Measurements from ENCODE around the gene PDE6G. TPM values are rescaled to one million over a fixed set of nuclear protein-coding genes. Genes with fewer than 3 reads are reported as not detected.
A peak's percentile ranks its signal among the peaks of the same experiment; 100 is the strongest.

The PDE6G gene
- under 1 TPM in 1 of 2 donors, not detected in 1; 0.50 TPM for total RNA-seq
- long read RNA-seq: 0 reads

DNA sequence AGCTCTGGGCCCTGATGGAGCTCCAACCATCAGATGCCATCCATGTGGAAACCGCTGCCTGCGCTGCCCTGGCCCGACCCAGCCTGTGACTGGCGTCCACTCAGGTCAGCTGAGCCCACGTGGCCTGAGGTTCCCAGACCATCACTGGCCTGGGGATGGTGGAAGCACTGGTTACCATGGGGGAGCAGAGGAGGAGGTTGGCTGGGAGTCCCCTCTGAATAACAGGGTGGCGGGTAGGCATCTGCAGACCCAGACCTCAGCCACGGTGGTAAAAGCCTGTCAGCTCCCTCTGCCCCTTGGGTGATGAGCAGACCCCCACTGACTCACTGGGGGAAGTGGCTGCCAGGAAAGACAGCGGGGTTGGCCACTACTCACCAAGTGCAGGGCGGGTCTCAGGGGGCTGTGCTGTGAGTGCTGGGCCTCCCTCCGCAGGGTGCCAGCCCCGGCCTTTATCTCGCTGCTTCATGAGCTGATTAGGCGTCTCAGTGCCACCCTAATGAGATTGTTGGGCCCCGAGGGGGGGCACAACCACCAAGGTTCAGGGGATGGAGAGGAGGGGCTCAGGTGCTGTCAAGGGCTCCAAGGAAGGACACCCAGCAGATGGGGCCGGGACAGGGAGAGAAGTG lies at the start of gene PDE6G:
Gene PDE6G (minus strand): TSS at position 425 of the 626 bp plus-strand sequence. CDS start 3,237 bp downstream, outside the sequence.
- ATAC-seq (no peak), DNase-seq (no peak)
- intact Hi-C loops (cut with DNase I): no loop called here

DNA sequence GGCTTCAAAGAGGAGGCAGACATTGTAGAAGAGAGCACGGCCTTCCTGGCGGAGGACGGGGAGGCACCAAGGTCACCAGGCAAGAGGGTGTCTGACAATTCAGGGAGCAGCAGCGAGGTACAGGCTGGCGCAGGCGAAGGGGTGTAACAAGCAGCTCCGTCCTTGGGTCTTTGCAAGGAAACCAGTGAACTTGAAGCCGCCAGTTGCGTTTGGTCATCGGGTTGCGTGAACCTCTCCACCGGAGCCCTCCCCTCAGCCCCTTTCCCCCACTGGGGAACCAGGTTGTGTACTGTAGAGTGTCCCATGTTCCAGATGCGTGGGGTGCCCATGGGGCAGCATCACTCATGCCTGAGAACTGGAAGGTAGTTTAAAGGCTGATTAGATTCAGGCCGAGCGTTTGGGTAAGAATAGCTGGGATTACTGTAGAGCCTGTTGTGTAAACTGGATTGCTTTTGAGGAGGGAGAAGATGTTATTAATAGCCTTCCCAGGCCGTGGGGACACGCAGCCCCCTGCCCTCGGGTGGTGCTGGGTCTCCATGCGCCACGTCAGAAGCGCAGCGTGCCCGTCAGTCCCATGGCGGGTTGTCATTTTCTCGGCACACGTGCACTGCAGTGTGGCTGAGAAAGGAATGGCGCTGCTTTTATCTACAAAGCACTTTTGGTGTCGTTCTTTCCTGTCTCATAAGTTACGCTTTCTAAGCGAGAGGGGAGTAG lies 49.3 kb upstream of the PDE6G start:
- ATAC-seq (no peak), DNase-seq (no peak)
- intact Hi-C loops (cut with DNase I): no loop called here

DNA sequence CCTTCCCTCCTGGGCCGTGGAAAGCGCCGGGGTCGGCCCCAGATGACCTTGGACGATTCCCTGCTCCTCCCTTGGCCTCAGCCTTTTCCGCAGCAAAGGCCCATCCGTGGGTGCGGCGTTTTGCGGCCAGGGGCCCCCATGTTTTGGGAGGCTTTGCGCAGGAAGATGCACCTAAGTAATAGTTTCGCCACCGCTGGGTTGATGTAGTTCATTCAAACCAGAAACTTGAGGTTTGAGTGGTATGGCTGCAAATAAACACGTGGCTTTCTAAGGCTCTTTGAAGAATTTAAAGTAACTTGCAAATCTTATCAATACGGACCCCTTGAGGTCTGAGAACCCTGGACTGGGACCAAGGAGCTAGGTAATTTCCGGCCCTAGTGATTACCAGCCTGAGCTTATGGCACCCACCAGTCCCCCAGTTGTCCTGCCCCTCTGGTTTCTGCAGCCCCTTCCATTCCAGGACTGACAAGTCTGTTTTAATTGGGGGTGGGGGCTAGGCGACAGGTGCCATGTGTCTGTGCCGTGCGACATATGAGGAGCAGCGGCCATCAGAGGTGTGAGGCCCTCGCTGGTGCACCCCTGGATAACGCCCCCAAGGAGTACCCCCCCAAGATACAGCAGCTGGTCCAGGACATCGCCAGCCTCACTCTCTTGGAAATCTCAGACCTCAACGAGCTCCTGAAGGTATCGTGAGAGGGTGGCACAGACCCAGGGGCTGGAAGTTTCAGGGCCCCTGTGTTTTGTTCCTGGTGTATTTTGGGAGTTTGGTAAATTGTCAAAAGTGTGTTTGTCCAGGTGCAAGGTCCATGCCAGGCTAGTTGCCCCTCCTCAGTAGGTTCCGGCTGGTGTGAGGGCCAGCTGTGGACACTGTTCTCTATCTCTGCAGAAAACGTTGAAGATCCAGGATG lies 47.7 kb upstream of the PDE6G start:
- DNase-seq: no peak
- ATAC-seq: no peak
- intact Hi-C loops (cut with DNase I): no loop called here

DNA sequence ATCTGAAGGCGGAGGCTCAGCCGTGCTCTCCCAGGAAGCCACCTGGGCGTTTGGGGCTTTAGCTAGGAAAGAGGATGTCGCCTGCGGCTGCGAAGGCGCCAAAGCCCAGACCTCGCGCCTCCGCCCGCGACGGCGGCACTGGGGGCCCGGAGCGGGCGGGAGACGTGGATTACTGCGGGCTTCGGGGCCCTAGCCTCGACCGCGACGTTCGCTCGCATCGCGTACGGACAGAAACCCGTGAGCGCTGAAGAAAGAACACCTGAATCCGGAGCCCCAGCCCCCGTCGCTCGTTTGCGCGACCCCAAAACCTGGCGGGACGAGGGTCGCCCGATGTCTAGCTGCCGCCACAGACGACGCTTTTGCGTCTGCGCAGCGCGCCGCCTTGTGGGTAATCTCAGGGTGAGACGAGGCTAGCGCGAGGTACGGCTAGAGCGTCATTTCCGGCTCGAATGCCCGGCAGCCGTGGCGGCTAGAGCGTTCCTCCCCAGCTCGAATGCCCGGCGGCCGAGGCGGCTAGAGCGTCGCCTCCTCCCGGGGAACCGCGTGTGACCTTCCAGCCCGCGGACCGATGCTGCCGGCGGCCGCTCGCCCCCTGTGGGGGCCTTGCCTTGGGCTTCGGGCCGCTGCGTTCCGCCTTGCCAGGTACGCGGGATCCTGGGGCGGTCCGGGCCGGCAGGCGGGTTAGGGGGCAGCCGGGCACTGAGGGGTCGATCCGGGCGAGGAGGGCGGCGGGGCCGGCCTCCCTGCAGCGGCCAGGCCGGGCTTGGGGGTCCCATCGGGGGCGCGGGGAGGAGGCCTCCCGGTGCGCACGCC lies 46.8 kb upstream of the PDE6G start, which contains the start of gene MRPL12:
Gene MRPL12 (plus strand): TSS at position 434 of the 813 bp plus-strand sequence. CDS start 135 bp downstream, at position 569.
- peak; percentile 96 for DNase-seq
- peak; percentile 95 to 96 for ATAC-seq
- intact Hi-C loops (cut with DNase I): no loop called here

GRCh38 chr17:81701288-81702071 lies 45.1 kb upstream of the PDE6G start:
- ATAC-seq (no peak), DNase-seq (no peak)
- intact Hi-C loops (cut with DNase I): no loop called here

DNA sequence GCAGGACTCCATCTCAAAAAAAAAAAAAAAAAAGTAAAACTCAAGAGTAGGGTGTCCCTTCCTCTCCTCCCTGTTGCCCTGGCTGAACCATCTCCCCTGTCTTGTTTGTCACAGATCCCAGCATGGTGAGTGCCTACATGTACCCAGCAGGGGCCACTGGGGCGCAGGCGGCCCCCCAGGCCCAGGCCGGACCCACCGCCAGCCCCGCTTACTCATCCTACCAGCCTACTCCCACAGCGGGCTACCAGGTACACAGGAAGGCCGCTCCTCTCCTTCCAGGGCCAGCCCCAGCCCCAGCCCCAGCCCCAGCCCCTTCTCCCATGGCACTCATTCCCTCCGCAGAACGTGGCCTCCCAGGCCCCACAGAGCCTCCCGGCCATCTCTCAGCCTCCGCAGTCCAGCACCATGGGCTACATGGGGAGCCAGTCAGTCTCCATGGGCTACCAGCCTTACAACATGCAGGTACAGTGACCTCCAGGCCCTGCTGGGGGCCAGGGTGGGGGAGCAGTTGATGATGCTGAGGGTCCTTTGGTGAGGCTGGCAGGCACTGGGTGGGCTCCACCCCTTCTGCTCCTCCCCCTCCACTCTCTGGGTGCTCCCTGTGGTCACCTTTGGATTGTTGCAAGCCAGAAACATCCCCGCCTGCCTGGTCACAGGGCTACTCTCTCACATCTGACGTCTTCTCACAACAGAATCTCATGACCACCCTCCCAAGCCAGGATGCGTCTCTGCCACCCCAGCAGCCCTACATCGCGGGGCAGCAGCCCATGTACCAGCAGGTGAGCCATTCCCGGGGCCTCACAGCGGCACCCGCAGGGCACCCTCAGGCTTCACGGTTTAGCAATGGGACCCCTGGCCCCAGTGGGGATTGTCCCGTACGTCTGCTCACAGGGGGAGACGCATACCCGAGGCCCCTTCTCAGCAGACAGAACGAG lies 44.3 kb upstream of the PDE6G start:
- DNase-seq (no peak), ATAC-seq (no peak)
- intact Hi-C loops (cut with DNase I): no loop called here

- peak; percentile 13 to 21 for ATAC-seq
- DNase-seq: no peak
- intact Hi-C loops (cut with DNase I): no loop called here
Measured at GRCh38 chr17:81697261-81698044, 41.1 kb upstream of the PDE6G start.

DNA sequence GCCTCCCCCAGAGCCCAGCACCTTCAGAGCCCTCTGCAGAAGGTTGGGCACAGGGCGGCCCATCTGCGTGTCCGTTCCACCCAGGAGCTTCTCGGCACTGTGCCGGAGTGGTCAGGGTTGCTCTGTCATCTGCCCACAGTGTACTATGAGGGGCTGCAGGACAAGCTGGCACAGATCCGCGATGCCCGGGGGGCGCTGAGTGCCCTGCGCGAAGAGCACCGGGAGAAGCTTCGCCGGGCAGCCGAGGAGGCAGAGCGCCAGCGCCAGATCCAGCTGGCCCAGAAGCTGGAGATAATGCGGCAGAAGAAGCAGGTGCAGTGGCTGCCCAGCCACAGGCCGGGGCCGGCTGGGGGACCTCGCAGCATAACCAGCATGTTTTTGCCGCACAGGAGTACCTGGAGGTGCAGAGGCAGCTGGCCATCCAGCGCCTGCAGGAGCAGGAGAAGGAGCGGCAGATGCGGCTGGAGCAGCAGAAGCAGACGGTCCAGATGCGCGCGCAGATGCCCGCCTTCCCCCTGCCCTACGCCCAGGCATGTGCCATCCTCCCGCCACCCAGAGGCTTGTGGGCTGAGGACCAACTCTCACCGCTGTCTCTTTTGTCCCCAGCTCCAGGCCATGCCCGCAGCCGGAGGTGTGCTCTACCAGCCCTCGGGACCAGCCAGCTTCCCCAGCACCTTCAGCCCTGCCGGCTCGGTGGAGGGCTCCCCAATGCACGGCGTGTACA lies 40.0 kb upstream of the PDE6G start:
- ATAC-seq (peak in 1 of 2 donors; percentile 55), DNase-seq (no peak)
- intact Hi-C loops (cut with DNase I): no loop called here

GRCh38 chr17:81695801-81696200 lies 39.5 kb upstream of the PDE6G start:
- no peak for ATAC-seq
- DNase-seq: no peak
- intact Hi-C loops (cut with DNase I): no loop called here

- DNase-seq: no peak
- intact Hi-C loops (cut with DNase I): no loop called here
Measured at GRCh38 chr17:81695211-81695610, 38.9 kb upstream of the PDE6G start.

DNA sequence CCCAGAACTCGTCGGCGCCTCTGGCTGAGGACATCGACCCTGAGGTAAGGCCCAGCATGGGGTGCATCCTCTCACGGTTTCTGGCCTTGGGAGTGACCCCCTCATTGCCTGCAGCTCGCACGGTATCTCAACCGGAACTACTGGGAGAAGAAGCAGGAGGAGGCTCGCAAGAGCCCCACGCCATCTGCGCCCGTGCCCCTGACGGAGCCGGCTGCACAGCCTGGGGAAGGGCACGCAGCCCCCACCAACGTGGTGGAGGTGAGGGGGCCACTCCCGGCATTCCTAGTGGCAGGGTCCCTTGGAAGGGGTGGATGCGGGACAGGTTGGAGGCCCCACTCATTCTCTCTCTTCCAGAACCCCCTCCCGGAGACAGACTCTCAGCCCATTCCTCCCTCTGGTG lies 38.5 kb upstream of the PDE6G start:
- DNase-seq (no peak), ATAC-seq (no peak)
- intact Hi-C loops (cut with DNase I): no loop called here

More at GRCh38 chr17:81695211-81695610, 38.9 kb upstream of the PDE6G start:
- ATAC-seq: no peak

- no peak for DNase-seq
- ATAC-seq: no peak
- intact Hi-C loops (cut with DNase I): no loop called here
Measured at GRCh38 chr17:81693509-81694210, 37.3 kb upstream of the PDE6G start.

DNA sequence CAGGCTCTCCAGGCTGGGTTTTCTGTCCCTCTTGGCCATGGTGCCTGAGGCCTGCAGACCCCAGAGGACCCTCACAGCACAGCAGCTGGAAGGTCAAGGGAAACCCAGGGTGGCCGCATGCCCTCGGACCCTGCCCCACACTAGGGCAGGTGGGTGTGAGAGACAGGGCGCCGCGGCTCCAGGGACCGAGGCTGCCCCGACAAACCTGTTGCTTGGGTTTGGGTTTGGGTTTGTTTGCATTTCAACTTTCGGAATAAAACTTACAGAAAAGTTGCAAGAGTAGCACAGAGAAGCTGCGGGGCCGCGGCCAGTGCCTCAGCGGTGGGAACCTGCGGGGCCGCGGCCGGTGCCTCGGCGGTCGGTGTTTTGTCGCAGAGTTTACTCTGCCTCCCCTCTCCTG lies 35.3 kb upstream of the PDE6G start:
- intact Hi-C loops (cut with DNase I): no loop called here
- ATAC-seq (no peak), DNase-seq (no peak)

DNA sequence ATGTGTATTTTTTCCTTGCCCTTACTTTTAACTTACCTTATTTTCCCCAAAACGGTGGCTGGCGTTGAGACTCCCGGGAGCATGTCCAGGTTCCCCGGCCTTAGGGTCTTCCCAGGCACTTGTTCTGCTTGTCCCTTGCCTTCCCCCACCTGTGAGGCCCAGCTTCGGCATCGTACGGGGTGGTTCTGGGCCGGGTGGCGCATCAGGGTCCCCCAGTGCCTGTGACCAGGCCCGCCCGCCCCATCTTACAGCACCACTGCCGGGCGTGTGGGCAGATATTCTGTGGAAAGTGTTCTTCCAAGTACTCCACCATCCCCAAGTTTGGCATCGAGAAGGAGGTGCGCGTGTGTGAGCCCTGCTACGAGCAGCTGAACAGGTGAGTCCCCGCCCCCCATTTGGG lies 34.9 kb upstream of the PDE6G start:
- no peak for ATAC-seq
- intact Hi-C loops (cut with DNase I): no loop called here
- DNase-seq: no peak

- ATAC-seq (no peak), DNase-seq (no peak)
- intact Hi-C loops (cut with DNase I): no loop called here
Measured at GRCh38 chr17:81690549-81690948, 34.2 kb upstream of the PDE6G start.

All from left cardiac atrium (tissue), 4 donors.